ENCODE measurements around the gene SEC63.

DNA sequence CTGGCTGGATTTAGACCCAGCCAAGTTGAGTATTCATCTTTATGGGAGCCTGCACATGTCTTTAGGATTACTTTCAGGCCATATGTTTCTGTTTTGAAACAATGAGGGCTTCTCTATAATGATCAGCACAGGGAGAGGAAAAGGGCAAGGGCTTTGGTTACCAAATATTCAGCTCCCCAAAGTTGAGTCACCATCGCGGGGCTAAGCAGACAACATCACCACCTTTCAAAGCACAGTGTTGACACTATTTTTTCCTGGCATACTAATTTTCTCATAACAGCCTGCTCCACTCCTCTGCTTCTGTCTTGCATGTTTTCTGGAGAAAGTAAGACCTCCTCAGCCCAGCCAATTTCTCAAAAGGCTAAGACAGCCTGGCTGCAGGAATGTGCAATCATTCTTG, 138.8 kb downstream of the SEC63 start:
- TF ChIP-seq POLR2A (IDR thresholded peaks at IDR 0.05; ENCODE audit: low read depth, low read length) (no peak), TAF1 (IDR thresholded peaks at IDR 0.05; ENCODE audit: low read depth, low read length) (no peak), POLR2AphosphoS5 (IDR thresholded peaks at IDR 0.05; ENCODE audit: low read depth, low read length) (no peak), PAX5 (IDR thresholded peaks at IDR 0.05; ENCODE audit: insufficient read depth, low read length, severe bottlenecking) (no peak)
